GM21381 (cell line): ENCODE data around the gene XRCC6.
A peak's percentile ranks its signal among the peaks of the same experiment; 100 is the strongest.
"Not testable (repeated sequence)": the region's sequence is repeated elsewhere in the genome, so short reads cannot be mapped to it uniquely, and the experiment has no call there.

Experiments used
- ATAC-seq: cut with Tn5 transposase; IDR thresholded peaks from one replicate; pipeline ENCODE4 v1.9.1; 2021; ENCODE audit warnings: mild to moderate bottlenecking, moderate library complexity; ENCODE audit not compliant: unreplicated experiment

XRCC6 gene

GRCh38 chr22:41648432-41648831 is 27.3 kb downstream of the XRCC6 start:
- ATAC-seq: no peak

- ATAC-seq: no peak
These were observed 29.1 kb downstream of the XRCC6 start for GRCh38 chr22:41650229-41650628.

DNA sequence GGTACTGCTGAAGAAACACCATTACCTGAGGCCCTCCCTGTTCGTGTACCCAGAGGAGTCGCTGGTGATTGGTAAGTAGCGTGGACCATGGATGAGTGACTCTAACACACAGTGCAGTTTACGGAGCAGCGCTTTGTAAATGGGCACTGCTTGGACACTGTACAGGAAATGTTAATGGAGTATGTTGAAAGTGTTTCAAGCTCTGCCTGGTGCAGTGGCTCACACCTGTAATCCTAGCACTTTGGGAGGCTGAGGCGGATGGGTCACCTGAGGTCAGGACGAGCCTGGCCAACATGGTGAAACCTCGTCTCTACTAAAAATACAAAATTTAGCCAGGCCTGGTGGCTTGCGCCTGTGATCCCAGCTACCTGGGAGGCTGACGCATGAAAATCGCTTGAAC is 29.7 kb downstream of the XRCC6 start:
- no peak for ATAC-seq

GRCh38 chr22:41654322-41654721 is 33.2 kb downstream of the XRCC6 start:
- ATAC-seq: no peak

- ATAC-seq: no peak
These were observed 35.5 kb downstream of the XRCC6 start for GRCh38 chr22:41656556-41656955.

DNA sequence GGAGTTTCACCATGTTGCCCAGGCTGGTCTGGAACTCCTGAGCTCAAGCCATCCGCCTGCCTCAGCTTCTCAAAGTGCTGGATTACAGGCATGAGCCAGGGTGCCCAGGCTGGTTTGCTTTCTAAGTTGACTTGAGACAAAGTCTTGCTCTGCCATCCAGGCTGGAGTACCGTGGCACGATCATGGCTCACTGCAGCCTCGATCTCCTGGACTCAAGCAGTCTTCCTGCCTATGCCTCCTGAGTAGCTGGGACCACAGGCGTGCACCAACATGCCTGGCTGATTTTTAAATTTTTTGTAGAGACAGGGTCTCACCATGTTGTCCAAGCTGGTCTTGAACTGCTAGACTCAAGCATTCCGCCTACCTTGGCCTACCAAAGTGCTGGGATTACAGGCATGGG is 36.6 kb downstream of the XRCC6 start:
- no peak for ATAC-seq

DNA sequence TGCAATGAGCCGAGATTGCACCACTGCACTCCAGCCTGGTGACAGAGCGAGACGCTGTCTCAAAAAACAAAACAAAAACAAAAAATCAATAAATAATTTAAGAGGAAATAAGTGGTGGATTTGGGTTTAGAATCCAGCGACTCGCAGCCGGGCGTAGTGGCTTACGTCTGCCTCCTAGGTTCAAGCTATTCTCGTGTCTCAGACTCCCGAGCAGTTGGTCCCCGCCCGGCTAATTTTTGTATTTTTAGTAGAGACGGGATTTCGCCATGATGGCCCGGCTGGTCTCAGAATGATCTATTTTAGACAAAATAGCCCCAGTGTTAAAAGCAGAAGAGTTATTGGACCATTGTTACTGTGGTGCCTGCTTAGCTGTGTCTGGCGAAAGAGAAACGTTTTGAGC is 37.8 kb downstream of the XRCC6 start:
- no peak for ATAC-seq

DNA sequence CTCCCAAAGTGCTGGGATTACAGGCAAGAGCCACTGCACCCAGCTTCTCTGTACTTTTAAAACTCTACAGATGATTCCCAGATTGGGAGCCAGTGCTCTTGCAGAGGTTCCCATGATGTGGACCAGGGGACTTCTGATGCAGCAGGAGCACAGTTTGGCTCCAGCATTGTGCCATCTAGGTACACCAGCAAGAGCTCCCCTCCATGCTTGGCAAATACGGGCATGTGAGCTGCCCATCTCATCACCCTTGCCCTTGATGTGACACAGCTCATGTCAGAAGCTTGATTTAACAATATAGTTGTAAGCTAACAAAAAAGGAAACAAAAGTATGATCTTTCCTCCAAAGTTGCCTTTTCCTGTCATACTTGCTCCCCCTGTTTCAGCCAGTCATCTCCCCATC is 38.8 kb downstream of the XRCC6 start:
- ATAC-seq: no peak

- no peak for ATAC-seq
These were observed 39.3 kb downstream of the XRCC6 start for GRCh38 chr22:41660416-41660815.

DNA sequence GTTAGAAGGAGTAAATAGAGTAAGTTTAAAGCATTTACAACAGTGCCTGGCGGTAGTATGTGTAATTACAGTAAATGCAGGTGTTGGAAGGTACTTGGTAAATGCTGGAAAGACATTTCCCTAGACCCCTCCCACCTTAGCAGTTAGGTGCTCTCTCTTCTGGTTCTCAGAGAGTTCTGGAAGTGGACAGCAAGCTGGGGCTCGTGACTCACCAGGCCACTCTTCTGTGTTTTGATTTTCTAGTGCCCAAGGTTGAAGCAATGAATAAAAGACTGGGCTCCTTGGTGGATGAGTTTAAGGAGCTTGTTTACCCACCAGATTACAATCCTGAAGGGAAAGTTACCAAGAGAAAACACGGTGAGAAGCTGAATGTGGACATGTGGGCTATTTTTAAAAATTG is 40.0 kb downstream of the XRCC6 start:
- no peak for ATAC-seq

- no peak for ATAC-seq
These were observed 40.6 kb downstream of the XRCC6 start for GRCh38 chr22:41661713-41662112.

- not testable (repeated sequence) for ATAC-seq
These were observed 42.5 kb downstream of the XRCC6 start for GRCh38 chr22:41663594-41663993.

DNA sequence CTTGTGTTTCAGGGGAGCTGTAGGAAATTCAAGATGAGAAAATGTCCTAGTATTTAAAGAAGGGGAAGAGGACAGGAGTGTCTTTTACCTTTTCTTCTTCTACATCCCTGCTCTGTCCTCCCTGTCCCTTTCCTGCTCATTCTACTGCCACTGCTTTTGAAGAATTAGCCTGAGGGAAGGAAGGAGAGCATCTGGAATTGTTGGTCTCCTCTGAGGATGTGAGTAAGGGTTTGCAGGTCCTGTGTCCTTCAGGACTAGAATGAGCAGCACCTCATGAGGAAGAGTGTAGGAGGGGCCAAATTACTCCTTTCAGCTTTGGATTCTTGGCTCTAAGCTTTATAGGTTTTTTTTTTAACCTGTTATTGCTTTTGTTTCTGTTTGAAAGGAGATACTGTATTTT is 43.4 kb downstream of the XRCC6 start:
- no peak for ATAC-seq

DNA sequence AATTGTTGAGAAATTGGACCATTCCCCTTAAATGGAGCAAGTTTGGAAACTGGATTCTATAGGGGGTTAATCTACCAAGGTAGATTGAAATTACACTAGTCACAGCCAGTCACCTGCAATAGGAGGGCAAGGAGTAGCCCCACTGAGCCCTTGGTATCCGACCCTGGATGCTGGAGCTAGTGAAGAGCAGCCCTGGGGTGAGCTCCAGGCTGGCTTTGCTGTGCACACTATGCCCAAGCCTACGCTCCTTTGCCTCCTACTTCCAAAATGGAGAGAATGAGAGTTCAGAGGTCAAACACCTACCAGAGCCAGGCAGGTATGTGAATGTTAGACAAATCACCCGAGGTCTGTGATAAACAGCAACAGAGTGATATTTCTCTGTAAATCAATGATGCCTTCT is 43.9 kb downstream of the XRCC6 start:
- no peak for ATAC-seq

DNA sequence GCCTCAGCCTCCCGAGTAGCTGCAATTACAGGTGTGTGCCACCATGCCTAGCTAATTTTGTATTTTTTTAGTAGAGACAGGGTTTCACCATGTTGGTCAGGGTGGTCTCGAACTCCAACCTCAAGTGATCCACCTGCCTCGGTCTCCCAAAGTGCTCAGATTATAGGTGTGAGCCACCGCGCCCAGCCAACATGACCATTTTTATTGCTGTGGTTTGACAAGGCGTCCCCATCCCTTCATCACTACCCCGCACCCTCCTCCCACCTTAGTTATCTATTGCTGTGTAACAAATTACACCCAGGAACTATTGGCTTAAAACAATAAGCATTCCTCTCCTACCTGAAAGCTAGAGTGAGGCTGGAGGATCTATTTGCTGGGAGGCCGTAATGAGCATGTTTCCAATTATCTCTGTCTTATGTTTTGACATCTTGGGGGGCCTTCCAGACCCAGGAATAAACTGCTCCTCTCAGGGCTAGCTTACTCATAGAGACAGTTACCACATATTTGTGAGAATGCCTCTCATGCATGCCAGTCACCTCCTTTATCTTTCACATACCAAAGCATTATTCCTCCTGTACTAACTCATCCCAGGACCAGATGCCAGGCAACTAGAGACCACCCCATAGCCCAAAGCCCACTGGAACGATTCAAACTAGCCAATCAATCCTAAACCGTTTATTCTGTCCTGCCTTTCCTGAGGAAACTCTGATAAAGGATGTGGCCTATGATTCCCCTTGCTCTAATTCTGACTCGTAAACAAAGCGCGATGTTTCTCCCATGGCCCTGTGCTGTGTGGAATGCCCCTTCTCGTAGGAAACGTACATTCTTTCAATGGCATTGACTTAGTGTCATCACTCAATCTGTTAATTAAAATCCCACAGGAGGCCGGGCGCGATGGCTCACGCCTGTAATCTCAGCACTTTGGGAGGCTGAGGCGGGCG is 48.1 kb downstream of the XRCC6 start:
- ATAC-seq: no peak

DNA sequence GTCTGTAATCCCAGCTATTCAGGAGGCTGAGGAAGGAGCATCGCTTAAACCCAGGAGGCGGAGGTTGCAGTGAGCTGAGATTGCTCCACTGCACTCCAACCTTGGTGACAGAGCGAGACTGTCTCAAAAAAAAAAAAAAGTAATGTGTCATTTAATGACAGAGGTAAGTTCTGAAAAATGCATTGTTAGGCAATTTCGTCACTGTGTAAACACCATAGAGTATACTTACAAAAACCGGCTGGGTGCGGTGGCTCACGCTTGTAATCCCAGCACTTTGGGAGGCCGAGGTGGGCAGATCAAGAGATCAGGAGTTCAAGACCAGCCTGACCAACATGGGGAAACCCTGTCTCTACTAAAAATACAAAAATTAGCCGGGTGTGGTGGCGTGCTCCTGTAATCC is 51.0 kb downstream of the XRCC6 start:
- not testable (repeated sequence) for ATAC-seq

- ATAC-seq: no peak
These were observed 51.9 kb downstream of the XRCC6 start for GRCh38 chr22:41672780-41673509.

DNA sequence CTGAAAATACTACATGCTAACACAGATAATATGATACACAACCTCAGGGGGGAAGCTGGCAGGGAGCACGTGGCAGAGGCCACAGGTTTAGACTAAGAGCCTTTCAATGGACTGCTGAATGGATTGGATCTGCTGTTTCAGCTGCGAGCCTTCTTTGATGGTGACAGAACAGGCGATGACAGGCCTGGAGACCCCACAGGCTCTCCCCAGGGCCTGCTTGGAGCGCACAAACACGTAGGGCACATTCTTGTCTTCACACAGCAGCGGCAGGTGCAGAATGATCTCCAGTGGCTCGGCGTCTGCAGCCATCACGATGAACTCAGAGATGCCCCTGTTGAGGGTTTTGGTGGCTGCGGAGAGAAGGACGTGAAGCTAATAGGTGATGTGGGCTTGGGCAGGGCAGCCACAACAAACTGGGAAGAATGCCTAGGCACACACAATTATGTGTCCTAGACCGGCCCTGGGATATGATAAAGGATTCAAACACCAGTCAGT is 53.8 kb downstream of the XRCC6 start:
- no peak for ATAC-seq

DNA sequence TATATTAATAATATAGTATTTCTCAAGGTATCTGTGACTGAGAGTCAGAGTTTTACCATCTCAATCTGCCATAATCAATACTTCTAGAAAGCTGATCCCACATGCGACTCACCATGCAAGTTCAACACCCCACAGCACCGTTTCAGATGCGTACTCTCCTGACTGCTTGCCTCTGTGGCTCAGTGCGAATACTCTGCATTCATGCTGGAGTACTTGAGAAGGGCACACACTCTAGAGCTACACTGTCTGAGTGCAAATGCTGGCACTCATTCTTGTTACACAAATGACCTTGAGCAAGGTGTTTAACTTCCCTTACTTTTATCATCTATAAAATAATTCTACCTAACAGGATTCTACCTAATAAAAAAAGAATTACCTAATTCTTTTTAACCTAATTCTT is 55.0 kb downstream of the XRCC6 start:
- ATAC-seq: no peak

GRCh38 chr22:41681616-41682015 is 60.5 kb downstream of the XRCC6 start:
- no peak for ATAC-seq

- ATAC-seq: peak; percentile 81
These were observed 61.1 kb downstream of the XRCC6 start for GRCh38 chr22:41682033-41682807.
